ENCODE data around the gene MBD3.

MBD3 gene

GRCh38 chr19:1527650-1528309 is 64.9 kb downstream of the MBD3 start:
- DNase-seq: no peak
- in situ Hi-C loops (cut with MboI; ENCODE audit: low pct_unique_long_range_greater_than_20kb, low sequenced_read_pairs): no loop called here

GRCh38 chr19:1526979-1527649 is 65.6 kb downstream of the MBD3 start:
- in situ Hi-C loops (cut with MboI; ENCODE audit: low pct_unique_long_range_greater_than_20kb, low sequenced_read_pairs): no loop called here
- DNase-seq: no peak

GRCh38 chr19:1526066-1526778 is 66.4 kb downstream of the MBD3 start:
- DNase-seq: no peak
- in situ Hi-C loops (cut with MboI; ENCODE audit: low pct_unique_long_range_greater_than_20kb, low sequenced_read_pairs): no loop called here

DNA sequence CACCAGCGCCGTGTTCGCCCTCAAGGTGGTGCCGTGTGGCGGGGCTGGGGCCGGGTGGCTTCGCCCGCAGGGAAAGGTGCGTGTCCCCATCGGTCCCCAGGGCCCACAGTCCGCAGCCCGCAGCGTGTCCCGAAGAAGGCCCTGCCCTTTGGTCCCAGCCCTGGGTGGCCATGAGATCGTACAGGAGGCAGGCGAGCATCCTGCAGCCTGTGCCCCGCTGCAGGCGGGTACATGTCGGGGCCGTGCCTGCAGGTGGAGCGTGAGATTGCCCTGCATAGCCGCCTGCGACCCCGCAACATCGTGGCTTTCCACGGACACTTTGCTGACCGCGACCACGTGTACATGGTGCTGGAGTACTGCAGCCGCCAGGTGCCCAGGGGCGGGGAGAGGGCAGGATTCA is 67.3 kb downstream of the MBD3 start:
- in situ Hi-C loops (cut with MboI; ENCODE audit: low pct_unique_long_range_greater_than_20kb, low sequenced_read_pairs): no loop called here
- DNase-seq: no peak

GRCh38 chr19:1524972-1525325 is 67.7 kb downstream of the MBD3 start:
- no peak for DNase-seq
- in situ Hi-C loops (cut with MboI; ENCODE audit: low pct_unique_long_range_greater_than_20kb, low sequenced_read_pairs): no loop called here

GRCh38 chr19:1524287-1524971 is 68.2 kb downstream of the MBD3 start:
- no peak for DNase-seq
- in situ Hi-C loops (cut with MboI; ENCODE audit: low pct_unique_long_range_greater_than_20kb, low sequenced_read_pairs): no loop called here
